ENCODE results near the gene CTSW.

Gene CTSW

GRCh38 chr11:65911682-65912568, 32.3 kb downstream of the CTSW start:
- TF ChIP-seq GATA2 (IDR thresholded peaks at IDR 0.05; ENCODE audit: low read depth, low read length) (no peak), GATA3 (IDR thresholded peaks at IDR 0.05; ENCODE audit: low read depth, low read length) (no peak)

GRCh38 chr11:65912845-65913244, 33.2 kb downstream of the CTSW start:
- TF ChIP-seq GATA2 (IDR thresholded peaks at IDR 0.05; ENCODE audit: low read depth, low read length) (no peak), GATA3 (IDR thresholded peaks at IDR 0.05; ENCODE audit: low read depth, low read length) (no peak)

GRCh38 chr11:65915101-65915820, 35.6 kb downstream of the CTSW start:
- TF ChIP-seq GATA2 (IDR thresholded peaks at IDR 0.05; ENCODE audit: low read depth, low read length) (no peak), GATA3 (IDR thresholded peaks at IDR 0.05; ENCODE audit: low read depth, low read length) (no peak)

GRCh38 chr11:65915821-65916251, 36.2 kb downstream of the CTSW start:
- no peak for TF ChIP-seq GATA3 (IDR thresholded peaks at IDR 0.05; ENCODE audit: low read depth, low read length)
- TF ChIP-seq GATA2 (IDR thresholded peaks at IDR 0.05; ENCODE audit: low read depth, low read length): no peak

- no peak for TF ChIP-seq GATA2 (IDR thresholded peaks at IDR 0.05; ENCODE audit: low read depth, low read length)
- no peak for TF ChIP-seq GATA3 (IDR thresholded peaks at IDR 0.05; ENCODE audit: low read depth, low read length)
These were observed 36.8 kb downstream of the CTSW start for GRCh38 chr11:65916391-65916790.

GRCh38 chr11:65917077-65917433, 37.4 kb downstream of the CTSW start:
- TF ChIP-seq GATA3 (IDR thresholded peaks at IDR 0.05; ENCODE audit: low read depth, low read length): no peak
- no peak for TF ChIP-seq GATA2 (IDR thresholded peaks at IDR 0.05; ENCODE audit: low read depth, low read length)

GRCh38 chr11:65917434-65918210, 38.0 kb downstream of the CTSW start:
- TF ChIP-seq GATA3 (IDR thresholded peaks at IDR 0.05; ENCODE audit: low read depth, low read length) (no peak), GATA2 (IDR thresholded peaks at IDR 0.05; ENCODE audit: low read depth, low read length) (no peak)

GRCh38 chr11:65918211-65919140, 38.8 kb downstream of the CTSW start, which contains the start of gene C11orf68:
Gene C11orf68 (minus strand): TSS chr11:65919062. CDS start chr11:65919031, 31 bp downstream.
- TF ChIP-seq GATA3 (IDR thresholded peaks at IDR 0.05; ENCODE audit: low read depth, low read length): no peak
- TF ChIP-seq GATA2 (IDR thresholded peaks at IDR 0.05; ENCODE audit: low read depth, low read length): no peak

GRCh38 chr11:65919141-65919572, 39.5 kb downstream of the CTSW start, which contains the start of gene DRAP1:
Gene DRAP1 (plus strand): TSS chr11:65919426. CDS start chr11:65919502, 76 bp downstream.
- TF ChIP-seq GATA2 (IDR thresholded peaks at IDR 0.05; ENCODE audit: low read depth, low read length) (no peak), GATA3 (IDR thresholded peaks at IDR 0.05; ENCODE audit: low read depth, low read length) (no peak)

- TF ChIP-seq GATA2 (IDR thresholded peaks at IDR 0.05; ENCODE audit: low read depth, low read length): no peak
- TF ChIP-seq GATA3 (IDR thresholded peaks at IDR 0.05; ENCODE audit: low read depth, low read length): no peak
These were observed 40.1 kb downstream of the CTSW start for GRCh38 chr11:65919573-65920371.

- TF ChIP-seq GATA3 (IDR thresholded peaks at IDR 0.05; ENCODE audit: low read depth, low read length) (no peak), GATA2 (IDR thresholded peaks at IDR 0.05; ENCODE audit: low read depth, low read length) (no peak)
These were observed 40.8 kb downstream of the CTSW start for GRCh38 chr11:65920372-65920802.

- TF ChIP-seq GATA2 (IDR thresholded peaks at IDR 0.05; ENCODE audit: low read depth, low read length): no peak
- no peak for TF ChIP-seq GATA3 (IDR thresholded peaks at IDR 0.05; ENCODE audit: low read depth, low read length)
These were observed 41.5 kb downstream of the CTSW start for GRCh38 chr11:65921033-65921555.

All from SH-SY5Y (cell line).